Lower leg skin (tissue), 4 donors: ENCODE measurements around the gene PLD5. TPM values are rescaled to one million over a fixed set of nuclear protein-coding genes. Genes with fewer than 3 reads are reported as not detected.

Experiments used
- DNase-seq, 2 donors: peaks; one replicate each; pipeline ENCODE4 v3.0.0-alpha.2; 2019; ENCODE audit warnings: low spot score in 2 of 2
- H3K4me3 ChIP-seq: fragments of 200-600 bp; sonication (generic); 2 replicates; pipeline ENCODE4 v1.5.1; 2017; ENCODE audit warnings: mild to moderate bottlenecking, low read depth; ENCODE audit not compliant: poor library complexity, severe bottlenecking
- CTCF ChIP-seq, 3 donors: fragments of 450-650 bp; IDR thresholded peaks; one replicate each; pipeline ENCODE4 v1.5.1; 2016; ENCODE audit warnings: antibody characterized with exemption in 3 of 3, mild to moderate bottlenecking in 3 of 3, moderate library complexity in 2 of 3
- POLR2A ChIP-seq, 2 donors: fragments of 450-650 bp; IDR thresholded peaks; one replicate each; pipeline ENCODE4 v1.6.1; 2016 to 2017; ENCODE audit warnings: antibody characterized with exemption in 2 of 2, mild to moderate bottlenecking in 1 of 2, moderate library complexity in 1 of 2
- WGBS, 2 donors: methylation state at CpG; one replicate each; pipeline ENCODE4 v1.1.5; 2018; 5-methylcytosine and 5-hydroxymethylcytosine counted together
- intact Hi-C: fragments of 100-400 bp; cut with DNase I; formaldehyde crosslinking; loops from one replicate; pipeline ENCODE4 v1.15.0; 2023; ENCODE audit warnings: low total_unique reads
- total RNA-seq, 4 donors: library from RNA; depleted of rRNA; stranded (reverse); fragments of >200 nt; gene quantifications; one replicate each; pipeline ENCODE4 v1.1.0, GENCODE V29; 2016

The PLD5 gene
- total RNA-seq, 4 donors from 2014 or later = 0.17 to 0.32 (median 0.25) TPM; not detected in 1

- WGBS, 2 donors = 92 to 93% methylated on average over 5 of the region's 5 CpGs
- no peak for TF ChIP-seq POLR2A (IDR thresholded peaks at IDR 0.05)
- no peak for TF ChIP-seq CTCF (IDR thresholded peaks at IDR 0.05)
- intact Hi-C loops = no loop called here
- H3K4me3 ChIP-seq = no peak overlapping the region
- DNase-seq = no peak
Observed at GRCh38 chr1:242034392-242034791, 490.1 kb downstream of the PLD5 start.

- DNase-seq = peak in 1 of 2 donors; percentile 40
Observed at GRCh38 chr1:242033447-242033846, 491.1 kb downstream of the PLD5 start.

More at GRCh38 chr1:242033447-242033846, 491.1 kb downstream of the PLD5 start:
- TF ChIP-seq POLR2A (IDR thresholded peaks at IDR 0.05) = no peak
- TF ChIP-seq CTCF (IDR thresholded peaks at IDR 0.05) = no peak
- intact Hi-C loops = no loop called here
- no peak overlapping the region for H3K4me3 ChIP-seq
- WGBS, 2 donors = 23 to 27% methylated on average over 4 of the region's 4 CpGs
